GM06990 (cell line): ENCODE measurements around the gene BRF1.

ENCODE experiments used
- DNase-seq: peaks from one replicate; pipeline ENCODE4 v3.0.0-alpha.2; 2011; ENCODE audit not compliant: insufficient read length; ENCODE audit errors: extremely low read depth
- H3K27me3 ChIP-seq: replicated peaks from 2 replicates; pipeline ENCODE4 v1.6.0; 2011; ENCODE audit warnings: low read length; ENCODE audit not compliant: control insufficient read depth, insufficient read depth
- H3K36me3 ChIP-seq: 2 replicates; pipeline ENCODE4 v1.5.1; 2011; ENCODE audit warnings: low read length; ENCODE audit not compliant: control insufficient read depth, insufficient read depth
- H3K4me3 ChIP-seq: replicated peaks from 2 replicates; pipeline ENCODE4 v1.5.1; 2011; ENCODE audit warnings: low read depth, mild to moderate bottlenecking, control low read depth, low read length
- TF ChIP-seq, protein P1 (sequence below): IDR thresholded peaks from 2 replicates; pipeline ENCODE4 v1.5.1; 2011; ENCODE audit warnings: low read length, control low read depth, mild to moderate bottlenecking, inconsistent platforms; ENCODE audit not compliant: insufficient read depth, poor library complexity, severe bottlenecking

BRF1 gene

GRCh38 chr14:105257464-105257863 is 43.3 kb downstream of the BRF1 start:
- Histone ChIP-seq H3K36me3 (peaks cover 2% of the 10 kb centered on the region), H3K4me3 (no peak overlapping the region), H3K27me3 (no peaks in the 10 kb centered on the region)
- TF ChIP-seq, protein P1, sequence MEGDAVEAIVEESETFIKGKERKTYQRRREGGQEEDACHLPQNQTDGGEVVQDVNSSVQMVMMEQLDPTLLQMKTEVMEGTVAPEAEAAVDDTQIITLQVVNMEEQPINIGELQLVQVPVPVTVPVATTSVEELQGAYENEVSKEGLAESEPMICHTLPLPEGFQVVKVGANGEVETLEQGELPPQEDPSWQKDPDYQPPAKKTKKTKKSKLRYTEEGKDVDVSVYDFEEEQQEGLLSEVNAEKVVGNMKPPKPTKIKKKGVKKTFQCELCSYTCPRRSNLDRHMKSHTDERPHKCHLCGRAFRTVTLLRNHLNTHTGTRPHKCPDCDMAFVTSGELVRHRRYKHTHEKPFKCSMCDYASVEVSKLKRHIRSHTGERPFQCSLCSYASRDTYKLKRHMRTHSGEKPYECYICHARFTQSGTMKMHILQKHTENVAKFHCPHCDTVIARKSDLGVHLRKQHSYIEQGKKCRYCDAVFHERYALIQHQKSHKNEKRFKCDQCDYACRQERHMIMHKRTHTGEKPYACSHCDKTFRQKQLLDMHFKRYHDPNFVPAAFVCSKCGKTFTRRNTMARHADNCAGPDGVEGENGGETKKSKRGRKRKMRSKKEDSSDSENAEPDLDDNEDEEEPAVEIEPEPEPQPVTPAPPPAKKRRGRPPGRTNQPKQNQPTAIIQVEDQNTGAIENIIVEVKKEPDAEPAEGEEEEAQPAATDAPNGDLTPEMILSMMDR: no peak
- no peak for DNase-seq

DNA sequence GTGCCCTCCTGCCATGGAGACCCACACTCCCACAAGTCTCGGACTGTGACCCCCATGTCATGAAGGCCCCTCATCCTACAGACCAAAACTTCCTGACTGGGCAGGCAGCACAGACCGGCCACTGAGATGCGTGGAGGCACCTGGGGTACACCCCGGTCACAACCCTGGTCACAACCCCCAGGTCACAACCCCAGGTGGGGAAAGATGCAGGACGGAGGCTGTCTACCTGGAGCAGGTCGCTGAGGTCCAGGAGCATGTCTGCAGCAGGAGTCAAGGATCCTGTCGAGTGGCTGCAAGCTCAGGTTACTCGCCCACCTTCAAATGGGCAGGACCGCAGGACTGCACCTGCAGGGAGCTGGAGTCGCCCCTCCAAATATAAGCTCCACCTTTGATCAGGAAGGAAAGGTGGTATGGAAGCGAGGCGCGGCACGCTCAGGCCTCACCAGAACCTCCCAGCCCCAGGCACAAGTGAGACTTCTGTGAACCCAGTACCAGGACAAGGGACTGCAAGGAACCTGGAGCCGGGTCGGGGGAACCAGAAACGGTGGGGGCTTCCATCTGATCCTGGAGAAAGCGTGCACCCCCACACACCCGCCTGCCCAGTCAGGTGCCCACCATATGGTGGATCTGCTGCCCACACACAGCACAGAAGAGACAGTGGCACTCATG is 44.4 kb downstream of the BRF1 start:
- TF ChIP-seq, protein P1: no peak
- no peak for DNase-seq
- Histone ChIP-seq H3K36me3 (peaks cover 7% of the 10 kb centered on the region), H3K27me3 (no peaks in the 10 kb centered on the region), H3K4me3 (no peak overlapping the region)

- DNase-seq: no peak
- TF ChIP-seq, protein P1: no peak
- Histone ChIP-seq H3K27me3 (no peaks in the 10 kb centered on the region), H3K4me3 (no peak overlapping the region), H3K36me3 (peaks cover 15% of the 10 kb centered on the region)
Measured at GRCh38 chr14:105255021-105255507, 45.7 kb downstream of the BRF1 start.

DNA sequence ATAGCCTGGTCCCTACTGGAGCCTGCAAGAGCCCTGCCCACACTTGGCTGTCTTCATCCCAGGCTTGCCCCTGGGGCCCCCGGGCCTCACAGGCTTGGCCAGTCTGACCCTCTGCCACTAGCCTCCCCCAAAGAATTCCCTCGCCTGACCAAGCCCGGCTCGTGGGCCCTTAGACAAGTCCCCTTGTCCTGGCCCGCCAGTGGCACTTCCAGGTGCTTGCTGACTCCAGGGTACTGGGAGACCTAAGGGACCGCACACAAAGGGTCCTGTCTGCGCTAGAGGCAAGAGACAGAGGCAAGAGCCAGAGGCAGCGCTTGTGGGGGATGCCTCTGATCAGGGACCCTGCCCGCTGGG is 47.5 kb downstream of the BRF1 start:
- peaks cover 16% of the 10 kb centered on the region for H3K36me3 ChIP-seq
- H3K27me3 ChIP-seq: no peaks in the 10 kb centered on the region
- H3K4me3 ChIP-seq: no peak overlapping the region
- TF ChIP-seq, protein P1: no peak
- DNase-seq: no peak

- no peaks in the 10 kb centered on the region for H3K27me3 ChIP-seq
- H3K36me3 ChIP-seq: peaks cover 16% of the 10 kb centered on the region
- DNase-seq: no peak
- H3K4me3 ChIP-seq: no peak overlapping the region
- TF ChIP-seq, protein P1: no peak
Measured at GRCh38 chr14:105252552-105253328, 48.1 kb downstream of the BRF1 start.
